Right lobe of liver (tissue), 4 donors: Measurements from ENCODE around the gene ADCY3.

Source experiments
- CTCF ChIP-seq, 4 donors: fragments of 200-600 bp in 3 of 4; fragments of 450-650 bp in 1 of 4; IDR thresholded peaks; one replicate each; pipeline versions ENCODE4 v1.5.1 to v1.8.0; 2016 to 2022; ENCODE audit warnings: antibody characterized with exemption in 4 of 4, mild to moderate bottlenecking in 2 of 4
- POLR2A ChIP-seq: fragments of 450-650 bp; IDR thresholded peaks from one replicate; pipeline ENCODE4 v1.6.1; 2017; ENCODE audit warnings: antibody characterized with exemption, mild to moderate bottlenecking
- donor health status: DM: no; HTN: no; CAD: no.
- donor health status: DM: no; HTN: no; CAD: no.
- donor health status: DM: no; HTN: yes; CAD: no.

DNA sequence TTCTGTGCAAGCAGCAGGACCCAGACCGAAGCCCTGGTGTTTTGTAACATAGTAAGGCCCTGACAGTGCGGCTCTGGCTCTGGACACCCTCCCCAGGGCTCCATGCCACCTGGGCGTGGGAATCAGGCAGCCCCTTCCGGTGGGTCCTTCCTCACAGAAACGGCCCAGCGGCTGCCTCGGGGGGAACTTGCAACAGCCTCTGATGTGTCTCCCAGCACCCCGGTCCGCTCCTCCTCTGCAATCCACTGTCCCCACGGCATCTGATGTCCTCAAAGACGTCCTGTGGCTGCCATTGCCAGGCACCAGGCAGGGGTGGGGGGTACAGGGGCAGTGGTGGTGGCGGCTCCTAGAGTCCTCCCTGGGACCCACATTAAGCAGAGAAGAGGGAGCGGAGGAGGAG, 68.0 kb downstream of the ADCY3 start:
- TF ChIP-seq CTCF (IDR thresholded peaks at IDR 0.05) = no peak
- TF ChIP-seq POLR2A = no peak
